Spinal cord (tissue), 10 donors: Measurements from ENCODE around the gene U2AF2. TPM values are rescaled to one million over a fixed set of nuclear protein-coding genes. Genes with fewer than 3 reads are reported as not detected.

Source experiments
- DNase-seq, 6 donors: peaks; one replicate each; pipeline versions ENCODE4 v3.0.0 to v3.0.0-alpha.2; 2013 to 2015; ENCODE audit warnings: low spot score in 6 of 6, low read depth in 4 of 6
- H3K27ac ChIP-seq: one replicate; pipeline ENCODE4 v1.5.1; 2013; ENCODE audit warnings: low read depth, low read length, control low read depth
- H3K27me3 ChIP-seq: one replicate; pipeline ENCODE4 v1.6.1; 2013; ENCODE audit warnings: low read length; ENCODE audit not compliant: control insufficient read depth, insufficient read depth
- H3K36me3 ChIP-seq: one replicate; pipeline ENCODE4 v1.6.1; 2013; ENCODE audit warnings: low read length; ENCODE audit not compliant: control insufficient read depth, insufficient read depth
- H3K4me1 ChIP-seq: one replicate; pipeline ENCODE4 v1.6.1; 2013; ENCODE audit warnings: low read length; ENCODE audit not compliant: control insufficient read depth, insufficient read depth
- H3K4me3 ChIP-seq: one replicate; pipeline ENCODE4 v1.5.1; 2013; ENCODE audit warnings: low read depth, low read length, control low read depth
- H3K9me3 ChIP-seq: one replicate; pipeline ENCODE4 v1.6.1; 2013; ENCODE audit warnings: low read length; ENCODE audit not compliant: control insufficient read depth, insufficient read depth
- WGBS: methylation state at CpG from one replicate; pipeline ENCODE4 v1.1.5; 2013; ENCODE audit warnings: missing lambda C conversion rate; ENCODE audit not compliant: insufficient coverage; 5-methylcytosine and 5-hydroxymethylcytosine counted together
- polyA plus RNA-seq, 2 donors: library from polyadenylated mRNA; unstranded; fragments of 120-200 nt; gene quantifications; one replicate each; pipeline ENCODE4 v1.2.1, GENCODE V29; 2013; ENCODE audit not compliant: insufficient read length in 2 of 2
- total RNA-seq, 2 donors: library from RNA; depleted of rRNA in 1 of 2; stranded (reverse); fragments of 120-200 nt in 1 of 2; fragments of >200 nt in 1 of 2; gene quantifications; one replicate each; pipeline versions ENCODE4 v1.2.3 to v1.2.4, GENCODE V29; 2013 to 2014
- donor health status: healthy.

U2AF2 gene
- total and polyA plus RNA-seq, 4 donors = 60.7 to 207 (median 161) TPM

DNA sequence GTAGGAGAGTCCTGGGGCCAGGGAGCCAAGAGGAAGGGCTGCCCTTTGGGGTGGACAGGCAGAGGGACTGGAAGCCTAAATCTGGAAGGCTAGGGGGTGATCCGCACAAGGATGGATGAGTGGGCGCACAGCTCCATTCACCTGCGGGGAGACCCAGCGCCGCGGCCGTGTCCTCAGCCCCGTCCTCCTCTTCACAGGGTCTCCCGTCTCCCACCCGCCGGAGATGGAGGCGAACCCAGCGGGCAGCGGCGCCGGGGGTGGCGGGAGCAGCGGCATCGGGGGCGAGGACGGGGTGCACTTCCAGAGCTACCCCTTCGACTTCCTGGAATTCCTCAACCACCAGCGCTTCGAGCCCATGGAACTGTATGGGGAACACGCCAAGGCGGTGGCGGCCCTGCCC, 41.4 kb upstream of the U2AF2 start:
- H3K4me3 ChIP-seq = no peak overlapping the region
- no peaks in the 10 kb centered on the region for H3K27me3 ChIP-seq
- peaks cover 62% of the 10 kb centered on the region for H3K36me3 ChIP-seq
- no peak overlapping the region for H3K27ac ChIP-seq
- no peaks in the 10 kb centered on the region for H3K4me1 ChIP-seq
- H3K9me3 ChIP-seq = no peaks in the 10 kb centered on the region
- no peak for DNase-seq
- WGBS = 97% methylated on average over 18 of the region's 27 CpGs

DNA sequence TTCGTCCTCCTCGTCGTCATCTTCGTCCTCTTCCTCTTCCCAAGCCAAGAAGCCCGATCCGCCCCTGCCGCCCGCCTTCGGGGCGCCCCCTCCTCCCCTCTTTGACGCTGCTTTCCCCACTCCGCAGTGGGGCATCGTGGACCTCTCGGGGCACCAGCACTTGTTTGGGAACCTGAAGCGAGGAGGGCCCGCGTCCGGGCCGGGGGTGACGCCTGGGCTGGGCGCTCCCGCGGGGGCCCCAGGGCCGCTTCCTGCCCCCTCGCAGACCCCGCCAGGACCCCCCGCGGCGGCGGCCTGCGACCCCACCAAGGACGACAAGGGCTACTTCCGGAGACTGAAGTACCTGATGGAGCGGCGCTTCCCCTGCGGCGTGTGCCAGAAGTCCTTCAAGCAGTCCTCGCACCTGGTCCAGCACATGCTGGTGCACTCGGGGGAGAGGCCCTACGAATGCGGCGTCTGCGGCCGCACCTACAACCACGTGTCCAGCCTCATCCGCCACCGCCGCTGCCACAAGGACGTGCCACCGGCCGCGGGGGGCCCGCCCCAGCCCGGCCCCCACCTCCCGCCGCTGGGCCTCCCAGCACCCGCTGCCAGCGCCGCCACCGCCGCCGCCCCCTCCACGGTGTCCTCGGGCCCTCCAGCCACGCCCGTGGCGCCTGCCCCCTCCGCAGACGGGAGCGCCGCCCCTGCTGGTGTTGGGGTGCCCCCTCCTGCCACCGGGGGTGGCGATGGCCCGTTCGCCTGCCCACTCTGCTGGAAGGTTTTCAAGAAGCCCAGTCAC, 40.7 kb upstream of the U2AF2 start:
- 96% methylated on average over 63 of the region's 75 CpGs for WGBS
- no peak overlapping the region for H3K4me3 ChIP-seq
- DNase-seq = no peak
- H3K27me3 ChIP-seq = no peaks in the 10 kb centered on the region
- no peak overlapping the region for H3K27ac ChIP-seq
- peaks cover 63% of the 10 kb centered on the region for H3K36me3 ChIP-seq
- no peaks in the 10 kb centered on the region for H3K9me3 ChIP-seq
- no peaks in the 10 kb centered on the region for H3K4me1 ChIP-seq

DNA sequence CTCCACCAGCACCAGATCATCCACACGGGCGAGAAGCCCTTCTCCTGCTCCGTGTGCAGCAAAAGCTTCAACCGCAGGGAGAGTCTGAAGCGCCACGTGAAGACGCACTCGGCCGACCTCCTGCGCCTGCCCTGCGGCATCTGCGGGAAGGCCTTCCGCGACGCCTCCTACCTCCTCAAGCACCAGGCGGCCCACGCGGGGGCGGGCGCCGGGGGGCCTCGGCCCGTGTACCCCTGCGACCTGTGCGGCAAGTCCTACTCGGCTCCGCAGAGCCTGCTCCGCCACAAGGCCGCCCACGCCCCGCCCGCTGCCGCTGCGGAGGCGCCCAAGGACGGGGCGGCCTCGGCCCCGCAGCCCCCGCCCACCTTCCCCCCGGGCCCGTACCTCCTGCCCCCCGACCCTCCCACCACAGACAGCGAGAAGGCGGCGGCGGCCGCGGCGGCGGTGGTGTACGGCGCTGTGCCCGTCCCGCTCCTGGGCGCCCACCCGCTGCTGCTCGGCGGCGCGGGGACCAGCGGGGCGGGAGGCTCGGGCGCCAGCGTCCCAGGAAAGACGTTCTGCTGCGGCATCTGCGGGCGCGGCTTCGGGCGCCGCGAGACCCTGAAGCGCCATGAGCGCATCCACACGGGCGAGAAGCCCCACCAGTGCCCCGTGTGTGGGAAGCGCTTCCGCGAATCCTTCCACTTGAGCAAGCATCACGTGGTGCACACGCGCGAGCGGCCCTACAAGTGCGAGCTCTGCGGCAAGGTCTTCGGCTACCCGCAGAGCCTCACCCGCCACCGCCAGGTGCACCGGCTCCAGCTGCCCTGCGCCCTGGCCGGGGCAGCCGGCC, 39.9 kb upstream of the U2AF2 start:
- no peaks in the 10 kb centered on the region for H3K27me3 ChIP-seq
- 98% methylated on average over 83 of the region's 98 CpGs for WGBS
- H3K4me1 ChIP-seq = no peaks in the 10 kb centered on the region
- H3K9me3 ChIP-seq = no peaks in the 10 kb centered on the region
- no peak overlapping the region for H3K27ac ChIP-seq
- H3K36me3 ChIP-seq = peaks cover 63% of the 10 kb centered on the region
- no peak overlapping the region for H3K4me3 ChIP-seq
- no peak for DNase-seq

DNA sequence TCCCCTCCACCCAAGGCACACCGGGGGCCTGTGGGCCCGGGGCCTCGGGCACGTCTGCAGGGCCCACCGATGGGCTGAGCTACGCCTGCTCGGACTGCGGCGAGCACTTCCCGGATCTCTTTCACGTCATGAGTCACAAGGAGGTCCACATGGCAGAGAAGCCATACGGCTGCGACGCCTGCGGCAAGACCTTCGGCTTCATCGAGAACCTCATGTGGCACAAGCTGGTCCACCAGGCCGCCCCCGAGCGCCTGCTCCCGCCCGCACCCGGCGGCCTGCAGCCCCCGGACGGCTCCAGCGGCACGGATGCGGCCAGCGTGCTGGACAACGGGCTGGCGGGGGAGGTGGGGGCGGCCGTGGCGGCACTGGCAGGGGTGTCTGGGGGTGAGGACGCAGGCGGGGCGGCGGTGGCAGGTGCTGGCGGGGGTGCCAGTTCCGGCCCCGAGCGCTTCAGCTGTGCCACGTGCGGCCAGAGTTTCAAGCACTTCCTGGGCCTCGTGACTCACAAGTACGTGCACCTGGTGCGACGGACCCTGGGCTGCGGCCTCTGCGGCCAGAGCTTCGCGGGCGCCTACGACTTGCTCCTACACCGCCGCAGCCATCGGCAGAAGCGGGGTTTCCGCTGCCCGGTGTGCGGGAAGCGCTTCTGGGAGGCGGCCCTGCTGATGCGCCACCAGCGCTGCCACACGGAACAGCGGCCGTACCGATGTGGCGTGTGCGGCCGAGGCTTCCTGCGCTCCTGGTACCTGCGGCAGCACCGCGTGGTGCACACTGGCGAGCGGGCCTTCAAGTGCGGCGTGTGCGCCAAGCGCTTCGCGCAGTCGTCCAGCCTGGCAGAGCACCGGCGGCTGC, 39.1 kb upstream of the U2AF2 start:
- H3K9me3 ChIP-seq = no peaks in the 10 kb centered on the region
- peaks cover 66% of the 10 kb centered on the region for H3K36me3 ChIP-seq
- no peak overlapping the region for H3K27ac ChIP-seq
- no peaks in the 10 kb centered on the region for H3K4me1 ChIP-seq
- 97% methylated on average over 81 of the region's 88 CpGs for WGBS
- no peak for DNase-seq
- H3K4me3 ChIP-seq = no peak overlapping the region
- no peaks in the 10 kb centered on the region for H3K27me3 ChIP-seq

DNA sequence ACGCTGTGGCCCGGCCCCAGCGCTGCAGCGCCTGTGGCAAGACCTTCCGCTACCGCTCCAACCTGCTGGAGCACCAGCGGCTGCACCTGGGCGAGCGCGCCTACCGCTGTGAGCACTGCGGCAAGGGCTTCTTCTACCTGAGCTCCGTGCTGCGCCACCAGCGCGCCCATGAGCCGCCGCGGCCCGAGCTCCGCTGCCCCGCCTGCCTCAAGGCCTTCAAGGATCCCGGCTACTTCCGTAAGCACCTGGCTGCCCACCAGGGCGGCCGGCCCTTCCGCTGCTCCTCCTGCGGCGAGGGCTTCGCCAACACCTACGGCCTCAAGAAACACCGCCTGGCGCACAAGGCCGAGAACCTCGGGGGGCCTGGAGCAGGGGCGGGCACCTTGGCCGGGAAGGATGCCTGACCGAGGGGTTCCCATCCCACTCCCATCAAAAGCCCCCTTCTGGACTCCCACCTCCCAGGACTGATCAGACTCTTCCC, 38.4 kb upstream of the U2AF2 start:
- Histone ChIP-seq H3K27ac (no peak overlapping the region), H3K4me1 (no peaks in the 10 kb centered on the region), H3K27me3 (no peaks in the 10 kb centered on the region), H3K4me3 (no peak overlapping the region), H3K9me3 (no peaks in the 10 kb centered on the region), H3K36me3 (peaks cover 72% of the 10 kb centered on the region)
- 96% methylated on average over 38 of the region's 38 CpGs for WGBS
- DNase-seq = no peak

DNA sequence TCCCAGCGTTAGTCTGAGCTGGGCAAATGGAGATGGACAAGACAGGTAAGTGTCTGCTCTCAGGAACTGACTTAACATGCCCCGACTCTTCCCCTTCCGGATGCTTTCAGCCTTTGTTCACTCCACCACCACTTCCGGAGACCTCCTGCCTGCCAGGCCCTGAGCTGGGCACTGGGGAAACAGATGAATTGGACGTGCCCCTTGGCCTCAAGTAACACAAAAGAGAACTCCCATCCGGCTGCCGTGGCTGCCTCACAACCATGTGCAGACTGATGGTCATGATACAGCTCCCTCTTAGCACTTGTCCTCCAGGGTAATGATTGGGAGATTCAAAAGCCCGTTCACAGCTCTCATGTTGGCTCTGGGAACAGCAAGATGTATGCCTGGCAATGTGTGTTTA, 37.4 kb upstream of the U2AF2 start:
- peaks cover 77% of the 10 kb centered on the region for H3K36me3 ChIP-seq
- H3K4me3 ChIP-seq = no peak overlapping the region
- no peak overlapping the region for H3K27ac ChIP-seq
- no peaks in the 10 kb centered on the region for H3K4me1 ChIP-seq
- H3K9me3 ChIP-seq = no peaks in the 10 kb centered on the region
- DNase-seq = no peak
- H3K27me3 ChIP-seq = no peaks in the 10 kb centered on the region
- 77% methylated on average over 7 of the region's 8 CpGs for WGBS

DNA sequence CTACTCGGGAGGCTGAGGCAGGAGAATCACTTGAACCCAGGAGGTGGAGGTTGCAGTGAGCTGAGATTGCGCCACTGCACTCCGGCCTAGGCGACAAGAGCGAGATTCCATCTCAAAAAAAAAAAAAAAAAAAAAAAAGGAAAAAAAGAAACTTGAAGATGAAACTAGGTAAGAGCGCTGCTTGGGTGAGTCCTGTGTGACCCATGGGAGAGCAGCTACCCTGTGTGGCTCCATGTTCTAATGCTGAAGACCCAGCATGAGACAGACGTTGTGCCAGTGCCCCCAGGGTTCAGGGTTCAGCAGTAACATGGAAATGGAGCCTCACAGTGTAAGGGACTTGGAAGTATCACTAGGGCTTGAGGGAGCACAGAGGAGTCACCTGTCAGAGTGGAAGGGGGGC, 36.4 kb upstream of the U2AF2 start:
- DNase-seq = no peak
- Histone ChIP-seq H3K36me3 (peaks cover 73% of the 10 kb centered on the region), H3K27ac (no peak overlapping the region), H3K4me1 (no peaks in the 10 kb centered on the region), H3K9me3 (no peaks in the 10 kb centered on the region), H3K4me3 (no peak overlapping the region), H3K27me3 (no peaks in the 10 kb centered on the region)
- WGBS = 87% methylated on average over 2 of the region's 7 CpGs

DNA sequence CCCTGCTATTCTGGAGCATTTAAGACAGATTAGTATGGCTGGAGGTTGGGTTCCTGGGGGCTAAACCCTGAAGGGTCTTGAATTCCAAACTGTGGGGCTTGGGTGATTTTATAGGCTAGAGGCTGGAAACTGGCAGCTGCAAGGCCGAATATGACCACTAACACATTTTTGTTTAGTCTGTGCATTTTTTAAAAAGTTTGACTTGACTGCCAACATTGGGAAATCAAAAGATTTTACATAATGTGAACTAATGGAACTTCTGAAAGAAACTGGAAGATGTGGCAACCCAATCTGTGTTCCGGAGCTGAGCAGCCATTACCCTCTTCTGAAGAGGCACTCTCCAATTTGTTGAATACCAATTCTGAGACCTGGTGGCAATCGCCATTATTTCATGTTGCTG, 35.5 kb upstream of the U2AF2 start:
- Histone ChIP-seq H3K9me3 (no peaks in the 10 kb centered on the region), H3K36me3 (peaks cover 64% of the 10 kb centered on the region), H3K27me3 (no peaks in the 10 kb centered on the region), H3K4me1 (no peaks in the 10 kb centered on the region), H3K4me3 (no peak overlapping the region), H3K27ac (no peak overlapping the region)
- 100% methylated on average over 2 of the region's 3 CpGs for WGBS
- DNase-seq = no peak

DNA sequence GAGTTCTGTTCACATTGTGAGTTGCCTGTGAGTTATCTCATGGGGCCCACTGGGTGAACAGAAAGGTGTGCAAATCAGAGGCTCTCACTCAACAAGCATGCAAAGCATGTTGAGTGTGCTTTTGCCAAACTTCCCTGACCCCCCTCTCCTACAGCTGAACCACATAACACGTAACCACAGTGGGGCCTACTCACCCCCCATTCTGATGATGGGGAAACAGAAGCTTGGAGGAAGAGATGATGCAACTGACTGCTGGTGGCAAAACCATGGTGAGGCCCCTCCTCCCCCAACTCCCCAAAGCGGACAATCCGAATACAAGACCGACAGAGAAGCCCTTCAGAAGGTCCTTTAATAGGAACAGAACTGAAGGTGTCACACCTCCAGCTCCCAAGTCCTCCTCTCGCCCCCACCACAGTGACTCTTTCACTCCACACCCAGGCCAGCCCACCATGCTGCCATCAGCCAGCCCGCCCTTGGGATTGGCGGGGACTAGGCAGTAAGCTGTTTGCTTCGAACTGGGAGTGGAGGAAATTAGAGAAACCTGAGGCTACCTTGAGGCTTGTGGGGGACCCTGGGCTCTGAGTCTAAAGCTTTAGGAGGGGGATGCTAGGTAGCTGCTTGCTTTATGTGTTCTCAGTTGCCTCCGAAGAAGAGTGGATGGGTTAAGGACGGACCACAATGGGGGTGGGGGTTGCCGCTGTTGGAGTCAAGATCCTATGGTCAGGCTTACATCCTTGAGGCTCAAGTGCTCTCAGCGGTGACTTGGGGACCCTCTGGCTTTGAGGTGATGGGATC, 34.2 kb upstream of the U2AF2 start:
- no peak for DNase-seq
- Histone ChIP-seq H3K4me1 (peaks cover 5% of the 10 kb centered on the region), H3K4me3 (no peak overlapping the region), H3K9me3 (no peaks in the 10 kb centered on the region), H3K27me3 (no peaks in the 10 kb centered on the region), H3K27ac (no peak overlapping the region), H3K36me3 (peaks cover 53% of the 10 kb centered on the region)
- WGBS = 94% methylated on average over 6 of the region's 12 CpGs
